ENCODE data around the gene UBE2M.
"Not testable (repeated sequence)": the region's sequence is repeated elsewhere in the genome, so short reads cannot be mapped to it uniquely, and the experiment has no call there.

The UBE2M gene

GRCh38 chr19:58510084-58510862 is 48.1 kb downstream of the UBE2M start:
- H3K9ac ChIP-seq (ENCODE audit: low read length) = no peak overlapping the region
- H4K20me1 ChIP-seq (ENCODE audit: insufficient read depth, low read length) = no peaks in the 10 kb centered on the region
- no peak overlapping the region for H3K27ac ChIP-seq (ENCODE audit: low read length)
- peaks cover 11% of the 10 kb centered on the region for H3K4me1 ChIP-seq (ENCODE audit: low read length)
- H3K4me2 ChIP-seq (ENCODE audit: low read length) = no peak overlapping the region
- H3K4me3 ChIP-seq (ENCODE audit: low read length) = no peak overlapping the region
- no peak overlapping the region for H2AFZ ChIP-seq (ENCODE audit: low read depth, low read length)
- no peaks in the 10 kb centered on the region for H3K27me3 ChIP-seq (ENCODE audit: low read depth, low read length)
- no peak for TF ChIP-seq EZH2phosphoT487 (IDR thresholded peaks at IDR 0.05; ENCODE audit: low read depth)
- no peak for TF ChIP-seq CTCF (IDR thresholded peaks at IDR 0.05; ENCODE audit: low read depth, low read length)
- H3K79me2 ChIP-seq (ENCODE audit: low read length) = peaks cover 9% of the 10 kb centered on the region
- H3K36me3 ChIP-seq (replicated peaks; ENCODE audit: low read depth, low read length) = peaks cover 5% of the 10 kb centered on the region
- no peaks in the 10 kb centered on the region for H3K9me3 ChIP-seq (ENCODE audit: insufficient read depth, low read length)

GRCh38 chr19:58509731-58510083 is 48.7 kb downstream of the UBE2M start:
- no peak overlapping the region for H3K9ac ChIP-seq (ENCODE audit: low read length)
- H3K27ac ChIP-seq (ENCODE audit: low read length) = no peak overlapping the region

GRCh38 chr19:58507602-58508223 is 50.7 kb downstream of the UBE2M start:
- not testable (repeated sequence) for H3K36me3 ChIP-seq (replicated peaks; ENCODE audit: low read depth, low read length); H3K27me3 ChIP-seq (ENCODE audit: low read depth, low read length); H2AFZ ChIP-seq (ENCODE audit: low read depth, low read length); H3K27ac ChIP-seq (ENCODE audit: low read length); H3K4me3 ChIP-seq (ENCODE audit: low read length); H3K9ac ChIP-seq (ENCODE audit: low read length); H3K4me2 ChIP-seq (ENCODE audit: low read length); H3K79me2 ChIP-seq (ENCODE audit: low read length); H3K4me1 ChIP-seq (ENCODE audit: low read length); H3K9me3 ChIP-seq (ENCODE audit: insufficient read depth, low read length); H4K20me1 ChIP-seq (ENCODE audit: insufficient read depth, low read length)

More at GRCh38 chr19:58509731-58510083, 48.7 kb downstream of the UBE2M start:
- Histone ChIP-seq H4K20me1 (ENCODE audit: insufficient read depth, low read length) (no peaks in the 10 kb centered on the region), H3K4me2 (ENCODE audit: low read length) (no peak overlapping the region), H3K4me1 (ENCODE audit: low read length) (peaks cover 9% of the 10 kb centered on the region), H3K36me3 (replicated peaks; ENCODE audit: low read depth, low read length) (peaks cover 4% of the 10 kb centered on the region), H3K4me3 (ENCODE audit: low read length) (no peak overlapping the region), H3K27me3 (ENCODE audit: low read depth, low read length) (no peaks in the 10 kb centered on the region), H3K9me3 (ENCODE audit: insufficient read depth, low read length) (no peaks in the 10 kb centered on the region), H3K79me2 (ENCODE audit: low read length) (peaks cover 5% of the 10 kb centered on the region), H2AFZ (ENCODE audit: low read depth, low read length) (no peak overlapping the region)
- no peak for TF ChIP-seq EZH2phosphoT487 (IDR thresholded peaks at IDR 0.05; ENCODE audit: low read depth)
